ENCODE data around the gene CSNK1D.

DNA sequence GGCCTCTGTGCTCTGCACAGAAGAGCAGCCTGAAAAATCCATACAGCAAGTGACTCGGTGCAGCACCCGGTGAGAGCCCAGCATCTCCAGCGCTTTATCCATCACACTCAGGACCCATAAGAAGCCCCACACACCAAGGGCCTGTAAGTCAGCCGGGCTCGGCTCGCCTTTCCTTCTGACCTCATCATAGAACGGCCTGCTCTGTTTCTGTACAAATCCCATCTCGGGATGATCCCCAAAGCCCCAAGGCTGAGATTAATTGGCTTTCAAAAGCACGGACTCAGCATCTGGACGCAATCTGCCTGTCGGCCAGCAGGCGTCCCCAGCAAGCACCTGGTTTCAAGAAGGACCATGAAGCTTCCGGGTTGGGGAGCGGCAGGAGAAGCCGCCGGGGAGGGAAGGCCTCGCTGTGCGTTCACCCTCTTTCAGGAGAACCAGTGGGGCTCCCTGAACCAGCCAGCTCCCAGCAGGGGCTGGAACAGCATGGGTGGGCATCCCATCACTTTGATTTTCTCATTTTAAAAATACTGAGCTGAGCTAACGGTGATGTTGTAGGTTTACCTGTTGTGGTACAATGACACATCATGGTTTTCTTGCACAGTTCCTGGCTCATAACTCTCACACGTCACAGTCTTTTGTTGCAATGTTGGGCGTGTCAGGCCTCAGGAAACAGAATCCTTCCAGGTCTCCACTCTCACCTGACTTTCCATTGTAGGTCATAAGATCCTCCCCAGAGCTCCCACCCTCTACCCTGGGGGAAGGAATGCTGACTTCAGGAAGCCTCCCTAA lies 67.6 kb downstream of the CSNK1D start:
- TF ChIP-seq EZH2 (IDR thresholded peaks at IDR 0.05; ENCODE audit: insufficient read depth, poor library complexity, severe bottlenecking) (no peak), EZH2phosphoT487 (IDR thresholded peaks at IDR 0.05; ENCODE audit: insufficient read depth, low read depth) (no peak)

Measured in GM23248 (cell line).